Stimulated activated naive CD8-positive, alpha-beta T cell treated with anti-CD3 and anti-CD28 coated beads, Interleukin-15, Interleukin-2, amounts not matched to agents 100 ng/mL and 50 ng/mL, for 24 hours (primary cell): ENCODE results near the gene LRRK2.

ENCODE experiments used
- H3K27ac Mint-ChIP-seq: one replicate; pipeline ENCODE4 v1.8.0; 2021; ENCODE audit warnings: mild to moderate bottlenecking, mixed read lengths
- H3K27me3 Mint-ChIP-seq: one replicate; pipeline ENCODE4 v1.8.0; 2021; ENCODE audit warnings: mixed read lengths
- H3K36me3 Mint-ChIP-seq: one replicate; pipeline ENCODE4 v1.8.0; 2021; ENCODE audit warnings: low read depth, mixed read lengths
- H3K4me1 Mint-ChIP-seq: one replicate; pipeline ENCODE4 v1.8.0; 2021; ENCODE audit warnings: low read depth, mixed read lengths
- H3K4me3 Mint-ChIP-seq: one replicate; pipeline ENCODE4 v1.8.0; 2021; ENCODE audit warnings: mild to moderate bottlenecking, mixed read lengths
- H3K9me3 Mint-ChIP-seq: one replicate; pipeline ENCODE4 v1.8.0; 2021; ENCODE audit warnings: mixed read lengths

LRRK2 gene

DNA sequence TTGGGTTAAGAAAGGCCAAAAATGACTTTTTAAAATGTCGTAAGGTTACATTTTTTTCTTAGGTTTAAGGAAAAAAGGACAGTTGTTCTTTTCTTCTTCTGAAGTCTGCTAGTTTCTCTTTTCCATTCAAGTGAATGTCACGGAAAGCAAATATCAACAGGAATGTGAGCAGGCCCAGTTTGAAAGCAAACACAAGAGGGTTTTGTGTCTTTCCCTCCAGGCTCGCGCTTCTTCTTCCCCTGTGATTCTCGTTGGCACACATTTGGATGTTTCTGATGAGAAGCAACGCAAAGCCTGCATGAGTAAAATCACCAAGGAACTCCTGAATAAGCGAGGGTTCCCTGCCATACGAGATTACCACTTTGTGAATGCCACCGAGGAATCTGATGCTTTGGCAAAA is 85.4 kb downstream of the LRRK2 start:
- no peak overlapping the region for H3K27ac Mint-ChIP-seq
- H3K9me3 Mint-ChIP-seq, result no peaks in the 10 kb centered on the region
- H3K36me3 Mint-ChIP-seq, result no peaks in the 10 kb centered on the region
- H3K4me3 Mint-ChIP-seq, result no peak overlapping the region
- no peaks in the 10 kb centered on the region for H3K4me1 Mint-ChIP-seq
- H3K27me3 Mint-ChIP-seq, result no peaks in the 10 kb centered on the region

DNA sequence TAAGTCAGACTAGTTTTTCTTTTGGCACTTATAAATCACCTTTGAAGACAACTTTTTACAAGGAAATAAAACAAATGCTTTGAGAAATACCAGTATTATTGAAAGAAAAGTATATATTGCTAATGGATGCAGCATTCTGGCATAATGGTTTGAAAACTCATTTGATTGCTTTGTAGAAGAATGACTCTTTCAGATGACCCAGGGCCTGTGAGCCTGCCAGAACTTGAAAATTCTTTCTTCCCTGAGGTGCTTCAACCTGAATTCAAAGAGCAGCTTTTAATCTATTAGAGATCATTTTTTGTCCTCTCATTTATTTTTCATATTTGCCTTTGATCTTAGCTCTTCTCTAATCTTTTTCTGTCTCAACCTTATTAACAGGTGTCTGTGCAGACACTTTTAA is 87.4 kb downstream of the LRRK2 start:
- no peak overlapping the region for H3K4me3 Mint-ChIP-seq
- no peaks in the 10 kb centered on the region for H3K4me1 Mint-ChIP-seq
- H3K9me3 Mint-ChIP-seq, result no peaks in the 10 kb centered on the region
- no peak overlapping the region for H3K27ac Mint-ChIP-seq
- H3K27me3 Mint-ChIP-seq, result no peaks in the 10 kb centered on the region
- H3K36me3 Mint-ChIP-seq, result no peaks in the 10 kb centered on the region

DNA sequence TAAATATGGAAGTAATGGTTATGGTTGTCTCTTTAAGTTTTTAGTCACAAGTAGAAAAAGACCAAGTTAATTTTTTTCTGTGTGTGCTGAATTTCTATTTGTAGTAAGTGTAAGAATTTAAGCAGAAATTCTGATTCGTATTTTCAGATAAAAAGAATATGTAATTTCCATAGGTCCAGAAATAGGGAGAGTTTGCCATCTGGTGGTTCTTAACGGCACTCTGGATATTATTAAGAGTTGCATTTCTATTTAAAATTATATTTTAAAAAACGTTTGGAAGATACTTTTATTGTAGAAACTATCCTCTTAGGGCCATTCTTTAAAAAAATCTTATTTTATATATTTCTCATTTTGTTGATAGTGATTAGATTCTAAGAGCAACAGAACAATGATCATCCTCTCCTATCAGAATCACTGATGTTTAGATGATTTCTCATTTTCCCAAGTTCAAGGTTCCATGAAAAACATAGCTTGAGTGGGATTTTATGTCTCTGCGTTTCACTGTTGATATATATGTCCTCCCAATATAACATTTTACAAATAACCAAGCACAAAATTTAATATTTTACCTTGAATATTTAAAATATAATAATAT is 88.3 kb downstream of the LRRK2 start:
- Mint-ChIP-seq H3K4me1 (no peaks in the 10 kb centered on the region), H3K27me3 (no peaks in the 10 kb centered on the region), H3K36me3 (no peaks in the 10 kb centered on the region), H3K27ac (no peak overlapping the region), H3K4me3 (no peak overlapping the region), H3K9me3 (no peaks in the 10 kb centered on the region)

DNA sequence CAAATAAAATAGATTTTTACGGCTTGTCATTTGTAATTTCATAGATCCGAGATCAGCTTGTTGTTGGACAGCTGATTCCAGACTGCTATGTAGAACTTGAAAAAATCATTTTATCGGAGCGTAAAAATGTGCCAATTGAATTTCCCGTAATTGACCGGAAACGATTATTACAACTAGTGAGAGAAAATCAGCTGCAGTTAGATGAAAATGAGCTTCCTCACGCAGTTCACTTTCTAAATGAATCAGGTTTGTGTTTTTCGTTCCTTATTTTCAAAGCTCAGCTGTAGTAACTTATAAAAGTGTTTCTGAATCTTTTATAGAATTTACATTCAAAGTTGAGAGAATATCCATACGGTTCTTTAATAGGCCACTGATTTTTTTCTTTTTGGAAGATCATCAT is 89.1 kb downstream of the LRRK2 start:
- no peaks in the 10 kb centered on the region for H3K27me3 Mint-ChIP-seq
- H3K4me1 Mint-ChIP-seq, result no peaks in the 10 kb centered on the region
- H3K27ac Mint-ChIP-seq, result no peak overlapping the region
- no peak overlapping the region for H3K4me3 Mint-ChIP-seq
- no peaks in the 10 kb centered on the region for H3K36me3 Mint-ChIP-seq
- H3K9me3 Mint-ChIP-seq, result no peaks in the 10 kb centered on the region

DNA sequence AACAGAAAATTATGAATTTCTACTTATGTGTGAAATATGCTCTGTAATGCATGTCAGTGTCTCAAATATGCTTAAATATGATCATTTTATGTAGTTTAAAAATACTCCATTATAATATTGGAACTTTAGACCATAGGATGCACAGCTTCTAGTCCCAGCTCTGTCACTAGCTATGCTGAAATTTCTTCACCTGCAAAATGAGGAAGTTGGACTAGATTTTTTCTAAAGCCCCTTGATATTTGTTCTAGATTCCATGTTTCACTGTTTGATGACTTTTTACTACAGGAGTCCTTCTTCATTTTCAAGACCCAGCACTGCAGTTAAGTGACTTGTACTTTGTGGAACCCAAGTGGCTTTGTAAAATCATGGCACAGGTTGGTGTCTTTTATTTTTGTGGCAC is 90.1 kb downstream of the LRRK2 start:
- no peaks in the 10 kb centered on the region for H3K27me3 Mint-ChIP-seq
- no peaks in the 10 kb centered on the region for H3K4me1 Mint-ChIP-seq
- H3K4me3 Mint-ChIP-seq, result no peak overlapping the region

DNA sequence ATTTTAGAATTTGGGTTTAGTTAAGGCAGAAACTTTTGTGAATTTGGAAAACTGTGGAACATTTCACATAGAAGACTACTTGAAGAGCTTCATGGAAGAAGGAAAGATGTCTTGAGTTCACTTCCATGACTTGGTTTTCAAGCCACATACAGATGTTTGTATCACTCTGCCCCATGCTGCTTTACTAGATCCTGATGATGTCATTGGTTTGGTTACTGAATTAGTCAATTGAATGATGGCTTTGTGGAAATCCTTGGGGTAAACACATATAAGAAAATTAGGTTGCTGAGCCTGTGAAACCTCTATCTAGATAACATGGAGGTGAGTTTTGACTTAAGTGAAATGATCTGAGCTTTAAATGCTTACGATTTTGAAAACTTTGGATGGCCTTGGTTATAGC is 90.6 kb downstream of the LRRK2 start:
- H3K27ac Mint-ChIP-seq, result no peak overlapping the region
- H3K36me3 Mint-ChIP-seq, result no peaks in the 10 kb centered on the region
- no peak overlapping the region for H3K4me3 Mint-ChIP-seq
- no peaks in the 10 kb centered on the region for H3K27me3 Mint-ChIP-seq
- no peaks in the 10 kb centered on the region for H3K4me1 Mint-ChIP-seq
- no peaks in the 10 kb centered on the region for H3K9me3 Mint-ChIP-seq

More for the DNA sequence above, 90.1 kb downstream of the LRRK2 start:
- Mint-ChIP-seq H3K36me3 (no peaks in the 10 kb centered on the region), H3K27ac (no peak overlapping the region), H3K9me3 (no peaks in the 10 kb centered on the region)

DNA sequence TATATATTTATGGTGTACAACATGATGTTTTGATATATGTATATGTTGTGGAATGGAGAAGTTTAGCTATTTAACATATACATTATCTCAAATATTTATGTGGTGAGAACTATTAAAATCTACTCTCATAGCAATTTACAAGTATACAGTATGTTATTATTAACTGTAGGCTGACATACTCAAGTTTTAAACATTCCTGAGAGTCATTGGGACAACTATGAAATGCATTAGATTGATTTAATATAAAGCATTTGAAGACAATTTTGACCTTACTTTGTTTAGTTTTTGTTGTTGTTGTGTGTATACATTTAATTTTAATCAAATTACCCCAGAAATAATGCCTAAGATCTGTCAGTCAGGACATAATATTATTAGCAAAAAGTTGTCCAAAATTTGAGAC is 99.5 kb downstream of the LRRK2 start:
- no peak overlapping the region for H3K27ac Mint-ChIP-seq
- H3K4me3 Mint-ChIP-seq, result no peak overlapping the region
- H3K9me3 Mint-ChIP-seq, result no peaks in the 10 kb centered on the region
- no peaks in the 10 kb centered on the region for H3K27me3 Mint-ChIP-seq
- no peaks in the 10 kb centered on the region for H3K4me1 Mint-ChIP-seq
- H3K36me3 Mint-ChIP-seq, result peaks cover 5% of the 10 kb centered on the region

DNA sequence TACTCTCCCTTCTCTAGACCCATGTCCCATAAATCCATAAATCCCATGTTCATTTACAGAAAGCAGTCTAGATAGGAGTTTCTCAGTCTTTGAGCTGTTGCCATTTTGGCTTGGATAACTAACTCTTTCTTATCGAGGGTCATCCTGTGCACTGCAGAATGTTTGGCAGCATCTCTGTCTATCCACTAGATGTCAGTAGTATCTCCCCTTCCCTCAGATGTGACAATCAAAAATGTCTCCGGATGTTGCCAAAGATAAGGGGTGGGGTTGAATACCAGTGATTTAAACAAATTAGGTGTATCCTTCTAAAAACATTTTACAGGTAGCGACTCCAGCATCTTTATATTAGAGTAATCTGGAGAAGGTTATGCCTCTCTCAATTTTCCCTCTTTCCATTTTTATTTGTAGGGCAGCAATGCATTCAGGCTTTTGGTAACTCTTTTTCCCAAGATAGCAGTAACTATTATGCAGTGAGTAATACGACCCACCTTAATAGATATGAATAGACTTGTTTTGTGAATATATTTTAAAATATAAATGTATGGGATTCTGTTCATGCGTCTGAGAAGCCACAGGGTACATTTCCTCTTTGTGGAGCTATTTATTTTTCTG is 100.7 kb downstream of the LRRK2 start:
- peaks cover 5% of the 10 kb centered on the region for H3K36me3 Mint-ChIP-seq
- H3K27ac Mint-ChIP-seq, result no peak overlapping the region
- no peak overlapping the region for H3K4me3 Mint-ChIP-seq
- no peaks in the 10 kb centered on the region for H3K4me1 Mint-ChIP-seq
- H3K27me3 Mint-ChIP-seq, result no peaks in the 10 kb centered on the region
- no peaks in the 10 kb centered on the region for H3K9me3 Mint-ChIP-seq

DNA sequence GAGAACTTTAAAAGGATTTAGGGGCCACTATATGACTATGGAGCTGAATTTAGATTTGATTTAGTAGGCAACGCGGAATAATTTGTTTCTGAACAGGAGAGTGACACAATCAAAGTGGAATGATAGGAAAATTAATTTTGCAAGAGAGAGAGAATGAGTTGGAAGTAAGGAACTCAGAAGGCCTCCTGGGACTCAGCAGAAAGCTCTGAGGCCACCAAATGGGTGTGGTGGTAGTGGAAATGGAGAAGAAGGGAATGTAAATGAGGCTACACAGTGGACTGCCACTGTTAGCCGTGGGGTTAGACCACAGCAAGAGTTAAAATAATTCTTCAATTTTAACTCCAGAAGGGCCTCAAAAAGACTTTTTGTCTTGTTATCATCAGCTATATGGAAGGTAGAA is 102.7 kb downstream of the LRRK2 start:
- Mint-ChIP-seq H3K27me3 (no peaks in the 10 kb centered on the region), H3K4me3 (no peak overlapping the region), H3K27ac (no peak overlapping the region), H3K4me1 (no peaks in the 10 kb centered on the region), H3K9me3 (peaks cover 4% of the 10 kb centered on the region), H3K36me3 (peaks cover 9% of the 10 kb centered on the region)

DNA sequence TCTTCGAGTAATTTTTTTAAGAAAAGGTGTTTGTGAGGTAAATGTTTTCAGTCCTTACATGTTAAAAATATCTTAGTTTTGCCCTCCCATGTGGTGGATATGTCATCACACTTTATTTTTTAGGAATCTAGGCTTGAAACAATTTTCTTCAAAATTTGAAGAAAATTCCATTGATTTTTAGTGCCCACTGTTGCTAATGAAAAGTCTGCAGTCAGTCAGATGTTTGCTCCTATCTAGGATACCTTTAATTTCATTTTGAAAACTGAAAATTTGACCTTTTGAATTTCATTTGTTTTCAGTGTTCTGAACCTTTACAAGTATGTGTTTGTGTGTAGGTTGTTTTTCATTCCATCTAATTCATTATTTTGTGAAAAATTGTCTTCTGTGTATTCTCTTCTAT is 105.4 kb downstream of the LRRK2 start:
- peaks cover 9% of the 10 kb centered on the region for H3K36me3 Mint-ChIP-seq
- no peaks in the 10 kb centered on the region for H3K4me1 Mint-ChIP-seq
- no peak overlapping the region for H3K27ac Mint-ChIP-seq
- no peaks in the 10 kb centered on the region for H3K27me3 Mint-ChIP-seq
- no peak overlapping the region for H3K4me3 Mint-ChIP-seq
- H3K9me3 Mint-ChIP-seq, result peaks cover 7% of the 10 kb centered on the region

DNA sequence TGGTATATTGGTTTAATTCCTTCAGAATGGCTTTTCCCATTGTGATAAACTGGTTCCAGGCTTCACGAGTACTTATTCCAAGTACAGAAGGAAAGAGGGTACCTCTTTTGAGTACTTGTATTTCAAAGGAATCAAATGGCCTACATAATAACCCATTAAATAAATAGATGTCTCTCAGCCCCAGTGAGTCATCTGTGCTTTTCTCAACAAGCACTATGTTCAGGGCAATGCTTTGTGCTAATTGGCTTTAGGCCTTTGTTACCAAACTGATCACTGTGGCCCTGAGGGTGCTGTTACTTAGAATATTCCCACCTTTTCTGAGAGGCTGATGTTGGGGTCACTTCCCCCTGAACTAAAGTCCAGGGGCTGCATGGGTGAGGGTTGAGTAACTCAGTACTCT is 107.1 kb downstream of the LRRK2 start:
- no peak overlapping the region for H3K4me3 Mint-ChIP-seq
- peaks cover 9% of the 10 kb centered on the region for H3K36me3 Mint-ChIP-seq
- H3K4me1 Mint-ChIP-seq, result no peaks in the 10 kb centered on the region
- no peaks in the 10 kb centered on the region for H3K27me3 Mint-ChIP-seq
- no peak overlapping the region for H3K27ac Mint-ChIP-seq
- peaks cover 7% of the 10 kb centered on the region for H3K9me3 Mint-ChIP-seq

DNA sequence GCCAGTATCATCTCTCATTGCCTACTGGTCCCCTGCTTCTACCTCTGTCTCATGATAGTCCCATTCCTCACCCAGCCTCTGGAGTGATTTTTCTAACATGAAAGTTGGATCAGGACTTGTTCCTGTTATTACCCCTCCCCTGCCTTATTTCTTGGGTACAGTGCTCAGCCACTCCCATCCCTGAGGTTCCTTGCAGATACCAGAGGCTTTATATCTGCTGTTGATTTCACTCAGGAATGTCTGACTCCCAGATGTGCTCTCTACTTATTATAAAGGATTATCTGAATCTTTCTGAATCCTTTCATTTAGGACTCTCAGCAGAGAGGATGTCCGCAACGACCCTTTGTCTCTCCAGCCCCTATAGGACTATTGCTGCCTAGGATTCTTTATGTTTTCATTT is 111.2 kb downstream of the LRRK2 start:
- H3K9me3 Mint-ChIP-seq, result peaks cover 4% of the 10 kb centered on the region
- no peak overlapping the region for H3K27ac Mint-ChIP-seq
- H3K4me3 Mint-ChIP-seq, result no peak overlapping the region
- peaks cover 1% of the 10 kb centered on the region for H3K36me3 Mint-ChIP-seq
- H3K4me1 Mint-ChIP-seq, result no peaks in the 10 kb centered on the region
- no peaks in the 10 kb centered on the region for H3K27me3 Mint-ChIP-seq

DNA sequence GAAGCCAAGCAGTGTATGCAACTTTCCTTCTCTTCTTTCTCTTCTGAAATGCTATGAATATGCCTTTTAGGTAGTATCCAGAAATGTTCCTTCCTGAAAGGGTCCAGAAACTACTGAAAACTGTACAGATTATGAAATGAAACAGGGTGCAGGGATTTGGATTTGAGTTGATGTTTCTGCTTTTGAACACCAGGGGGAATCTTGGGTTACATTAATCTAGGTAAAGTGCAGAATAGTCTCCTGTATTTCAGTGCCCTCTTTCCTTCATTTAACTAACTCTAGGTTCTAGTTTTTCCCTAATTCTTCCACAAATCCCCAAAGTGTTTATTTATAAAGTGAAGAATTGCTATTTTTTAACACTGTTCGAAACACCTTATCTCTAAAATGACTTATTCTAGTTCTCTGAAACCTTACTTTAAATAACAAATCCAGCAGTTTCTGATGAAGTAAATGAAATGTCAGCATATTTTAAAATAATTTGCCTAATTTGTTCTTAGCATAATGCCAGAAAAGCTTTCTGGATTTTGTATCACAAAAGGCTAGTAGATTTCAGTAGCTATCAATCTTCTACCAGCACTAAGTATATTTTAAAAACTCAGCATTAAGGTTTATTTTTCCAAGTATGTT is 111.9 kb downstream of the LRRK2 start:
- Mint-ChIP-seq H3K27ac (no peak overlapping the region), H3K36me3 (no peaks in the 10 kb centered on the region)

DNA sequence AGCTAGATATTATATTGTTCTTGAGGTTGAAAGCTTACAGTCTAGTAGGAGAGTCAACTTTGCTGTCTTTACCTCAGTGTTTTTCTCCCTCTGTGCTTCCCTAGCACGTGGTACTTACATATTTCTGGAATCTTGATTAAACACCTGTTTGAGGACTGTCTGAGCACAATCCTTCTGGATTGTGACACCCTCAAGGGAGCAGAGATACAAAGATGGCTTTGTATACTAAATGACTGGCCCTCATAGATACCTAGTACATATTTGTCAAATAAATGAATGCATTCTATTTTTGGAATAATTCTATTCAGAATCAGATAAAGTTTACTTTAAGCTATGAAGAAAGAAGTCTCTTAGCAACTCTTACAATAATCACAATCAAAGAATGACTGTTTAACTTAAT is 113.3 kb downstream of the LRRK2 start:
- H3K27me3 Mint-ChIP-seq, result no peaks in the 10 kb centered on the region
- H3K27ac Mint-ChIP-seq, result no peak overlapping the region

More for the DNA sequence above, 111.9 kb downstream of the LRRK2 start:
- H3K4me1 Mint-ChIP-seq, result no peaks in the 10 kb centered on the region
- H3K27me3 Mint-ChIP-seq, result no peaks in the 10 kb centered on the region
- peaks cover 3% of the 10 kb centered on the region for H3K9me3 Mint-ChIP-seq
- no peak overlapping the region for H3K4me3 Mint-ChIP-seq

DNA sequence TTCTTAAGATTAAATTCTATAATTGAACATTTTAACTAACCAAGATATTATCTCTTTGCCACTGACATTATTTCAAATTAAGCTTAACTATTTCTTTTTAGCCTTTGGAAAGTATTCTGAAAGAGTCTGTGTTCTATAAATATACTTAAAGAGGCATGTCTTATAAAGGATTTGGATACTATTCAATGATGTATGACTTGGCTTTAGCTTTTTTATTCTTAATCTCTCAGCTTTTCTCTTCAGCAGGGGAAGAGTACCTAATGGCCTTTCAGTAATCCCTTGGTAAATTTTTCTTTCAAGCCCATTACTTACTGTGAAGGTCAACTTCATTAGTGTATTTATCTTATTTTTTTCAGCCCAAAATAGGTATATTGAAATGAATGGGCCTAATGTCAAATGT is 113.8 kb downstream of the LRRK2 start:
- H3K36me3 Mint-ChIP-seq, result no peaks in the 10 kb centered on the region
- H3K4me3 Mint-ChIP-seq, result no peak overlapping the region
- H3K27ac Mint-ChIP-seq, result no peak overlapping the region
- H3K27me3 Mint-ChIP-seq, result no peaks in the 10 kb centered on the region
- peaks cover 2% of the 10 kb centered on the region for H3K9me3 Mint-ChIP-seq
- H3K4me1 Mint-ChIP-seq, result no peaks in the 10 kb centered on the region

More for the DNA sequence above, 113.3 kb downstream of the LRRK2 start:
- Mint-ChIP-seq H3K4me1 (no peaks in the 10 kb centered on the region), H3K4me3 (no peak overlapping the region), H3K36me3 (no peaks in the 10 kb centered on the region), H3K9me3 (peaks cover 3% of the 10 kb centered on the region)

DNA sequence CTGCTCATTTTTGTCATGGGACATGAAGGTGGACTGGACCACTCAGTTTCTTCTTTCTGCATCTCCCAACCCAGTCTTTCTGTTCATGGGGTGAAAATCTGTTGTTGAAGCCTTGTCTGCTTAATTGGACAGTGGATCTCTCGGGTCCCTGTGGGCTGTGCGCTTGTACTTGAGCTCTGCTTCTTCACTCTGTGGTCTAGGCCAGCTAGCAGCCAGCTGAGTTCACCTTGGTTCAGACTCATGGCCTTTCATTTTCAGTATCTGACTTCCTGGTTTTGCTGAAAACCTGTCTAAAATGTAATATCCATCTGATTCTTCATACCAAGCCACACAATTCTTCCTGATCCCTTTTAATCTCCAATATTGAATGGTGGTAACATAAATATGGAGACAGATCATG is 117.2 kb downstream of the LRRK2 start:
- no peaks in the 10 kb centered on the region for H3K9me3 Mint-ChIP-seq
- H3K4me1 Mint-ChIP-seq, result no peaks in the 10 kb centered on the region
- no peak overlapping the region for H3K27ac Mint-ChIP-seq
- no peaks in the 10 kb centered on the region for H3K36me3 Mint-ChIP-seq
- H3K27me3 Mint-ChIP-seq, result no peaks in the 10 kb centered on the region
- no peak overlapping the region for H3K4me3 Mint-ChIP-seq
